Measurements from ENCODE around the gene ZBTB39.

DNA sequence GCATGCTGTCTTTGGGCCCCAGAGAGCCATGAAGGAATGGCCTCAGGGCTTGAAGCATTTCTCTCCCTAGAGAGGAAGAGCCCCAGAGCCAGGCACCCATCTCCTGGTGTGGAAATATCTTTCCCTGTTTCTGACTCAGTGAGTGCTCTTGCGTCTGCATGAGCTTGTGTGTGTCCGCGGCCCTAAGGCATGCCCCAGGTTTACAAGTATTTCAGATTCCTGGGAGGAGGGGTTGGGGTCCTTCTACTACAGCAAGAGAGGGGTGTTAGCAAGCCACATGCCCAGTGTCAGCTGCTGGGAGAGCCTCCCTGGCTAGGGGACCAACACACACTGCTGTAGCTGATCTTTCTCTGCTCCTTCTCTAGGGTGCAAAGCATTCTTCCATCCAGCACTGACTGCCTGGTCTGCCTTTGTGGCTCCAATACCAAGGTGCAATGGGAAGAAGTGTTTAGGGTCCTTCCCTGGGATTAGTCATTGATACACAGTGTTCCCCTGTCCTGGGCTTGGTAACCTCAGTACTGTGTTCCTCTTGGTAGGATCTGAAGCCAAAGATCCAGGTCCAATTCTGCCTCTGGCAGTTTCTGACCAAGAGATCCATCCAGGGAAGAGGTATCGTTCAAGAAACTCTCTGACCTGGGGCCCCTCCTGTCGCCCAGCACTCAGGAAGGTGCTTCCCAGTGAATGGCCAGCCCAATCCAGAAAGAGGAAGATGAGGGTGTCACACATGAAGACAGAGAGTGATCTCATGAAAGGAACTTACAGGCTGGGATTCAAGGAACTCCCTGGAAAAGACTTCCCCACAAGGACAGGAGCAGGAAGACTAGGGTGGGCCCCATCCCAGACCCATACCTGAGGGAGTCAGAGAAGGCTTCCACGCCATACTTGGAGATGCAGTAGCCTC, 52.0 kb downstream of the ZBTB39 start:
- TF ChIP-seq, protein P1, sequence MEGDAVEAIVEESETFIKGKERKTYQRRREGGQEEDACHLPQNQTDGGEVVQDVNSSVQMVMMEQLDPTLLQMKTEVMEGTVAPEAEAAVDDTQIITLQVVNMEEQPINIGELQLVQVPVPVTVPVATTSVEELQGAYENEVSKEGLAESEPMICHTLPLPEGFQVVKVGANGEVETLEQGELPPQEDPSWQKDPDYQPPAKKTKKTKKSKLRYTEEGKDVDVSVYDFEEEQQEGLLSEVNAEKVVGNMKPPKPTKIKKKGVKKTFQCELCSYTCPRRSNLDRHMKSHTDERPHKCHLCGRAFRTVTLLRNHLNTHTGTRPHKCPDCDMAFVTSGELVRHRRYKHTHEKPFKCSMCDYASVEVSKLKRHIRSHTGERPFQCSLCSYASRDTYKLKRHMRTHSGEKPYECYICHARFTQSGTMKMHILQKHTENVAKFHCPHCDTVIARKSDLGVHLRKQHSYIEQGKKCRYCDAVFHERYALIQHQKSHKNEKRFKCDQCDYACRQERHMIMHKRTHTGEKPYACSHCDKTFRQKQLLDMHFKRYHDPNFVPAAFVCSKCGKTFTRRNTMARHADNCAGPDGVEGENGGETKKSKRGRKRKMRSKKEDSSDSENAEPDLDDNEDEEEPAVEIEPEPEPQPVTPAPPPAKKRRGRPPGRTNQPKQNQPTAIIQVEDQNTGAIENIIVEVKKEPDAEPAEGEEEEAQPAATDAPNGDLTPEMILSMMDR (IDR thresholded peaks at IDR 0.05; ENCODE audit: low read depth, low read length) = no peak
- no peak for TF ChIP-seq EZH2phosphoT487 (IDR thresholded peaks at IDR 0.05; ENCODE audit: low read depth)
